ENCODE results near the gene CDC34. TPM values are rescaled to one million over a fixed set of nuclear protein-coding genes. Genes with fewer than 3 reads are reported as not detected.

CDC34 gene
- total and polyA plus RNA-seq, 9 of the 15 experiments (the other 6 are each of a cell fraction or from before 2014, with no cell fraction given) = 0.80 to 203 (median 65.5) TPM

- TF ChIP-seq REST (IDR thresholded peaks at IDR 0.05; ENCODE audit: borderline replicate concordance) = no peak; the same call in 1 of the 2 replicates
- no peak for TF ChIP-seq REST (CRISPR knock-in tag; IDR thresholded peaks at IDR 0.05; ENCODE audit: low read depth)
- TF ChIP-seq TRIM28 (IDR thresholded peaks at IDR 0.05) = peak; percentile 71; the same call in 1 of the 2 replicates
- no peak for TF ChIP-seq ZBED1 (IDR thresholded peaks at IDR 0.05)
- no peak for TF ChIP-seq ARHGAP35 (IDR thresholded peaks at IDR 0.05; ENCODE audit: partially characterized antibody)
- no peak for TF ChIP-seq POLR2AphosphoS5 (IDR thresholded peaks at IDR 0.05; ENCODE audit: control insufficient read depth, insufficient read depth, low read depth, low read length)
- no peak for TF ChIP-seq ZKSCAN3 (CRISPR knock-in tag; IDR thresholded peaks at IDR 0.05)
- TF ChIP-seq TARDBP (IDR thresholded peaks at IDR 0.05) = no peak
- no peak for TF ChIP-seq ZNF184 (CRISPR knock-in tag; IDR thresholded peaks at IDR 0.05)
- no peak for TF ChIP-seq MEIS2 (IDR thresholded peaks at IDR 0.05; ENCODE audit: partially characterized antibody)
- no peak for TF ChIP-seq GATAD2A (IDR thresholded peaks at IDR 0.05)
- TF ChIP-seq RB1 (IDR thresholded peaks at IDR 0.05; ENCODE audit: low read depth) = peak; percentile 57; the same call in 1 of the 2 replicates
- peak; percentile 96 for TF ChIP-seq ZBTB7A (IDR thresholded peaks at IDR 0.05; ENCODE audit: borderline replicate concordance, control insufficient read depth, low read depth, low read length)
- TF ChIP-seq E2F1 (CRISPR knock-in tag; IDR thresholded peaks at IDR 0.05) = no peak
- no peak for TF ChIP-seq CCNT2 (IDR thresholded peaks at IDR 0.05; ENCODE audit: borderline replicate concordance, extremely low read depth, insufficient read length, low read depth, low read length)
- TF ChIP-seq FUS (optimal IDR thresholded peaks at IDR 0.05; ENCODE audit: low read depth, low read length) = no peak
- TF ChIP-seq, protein P1, sequence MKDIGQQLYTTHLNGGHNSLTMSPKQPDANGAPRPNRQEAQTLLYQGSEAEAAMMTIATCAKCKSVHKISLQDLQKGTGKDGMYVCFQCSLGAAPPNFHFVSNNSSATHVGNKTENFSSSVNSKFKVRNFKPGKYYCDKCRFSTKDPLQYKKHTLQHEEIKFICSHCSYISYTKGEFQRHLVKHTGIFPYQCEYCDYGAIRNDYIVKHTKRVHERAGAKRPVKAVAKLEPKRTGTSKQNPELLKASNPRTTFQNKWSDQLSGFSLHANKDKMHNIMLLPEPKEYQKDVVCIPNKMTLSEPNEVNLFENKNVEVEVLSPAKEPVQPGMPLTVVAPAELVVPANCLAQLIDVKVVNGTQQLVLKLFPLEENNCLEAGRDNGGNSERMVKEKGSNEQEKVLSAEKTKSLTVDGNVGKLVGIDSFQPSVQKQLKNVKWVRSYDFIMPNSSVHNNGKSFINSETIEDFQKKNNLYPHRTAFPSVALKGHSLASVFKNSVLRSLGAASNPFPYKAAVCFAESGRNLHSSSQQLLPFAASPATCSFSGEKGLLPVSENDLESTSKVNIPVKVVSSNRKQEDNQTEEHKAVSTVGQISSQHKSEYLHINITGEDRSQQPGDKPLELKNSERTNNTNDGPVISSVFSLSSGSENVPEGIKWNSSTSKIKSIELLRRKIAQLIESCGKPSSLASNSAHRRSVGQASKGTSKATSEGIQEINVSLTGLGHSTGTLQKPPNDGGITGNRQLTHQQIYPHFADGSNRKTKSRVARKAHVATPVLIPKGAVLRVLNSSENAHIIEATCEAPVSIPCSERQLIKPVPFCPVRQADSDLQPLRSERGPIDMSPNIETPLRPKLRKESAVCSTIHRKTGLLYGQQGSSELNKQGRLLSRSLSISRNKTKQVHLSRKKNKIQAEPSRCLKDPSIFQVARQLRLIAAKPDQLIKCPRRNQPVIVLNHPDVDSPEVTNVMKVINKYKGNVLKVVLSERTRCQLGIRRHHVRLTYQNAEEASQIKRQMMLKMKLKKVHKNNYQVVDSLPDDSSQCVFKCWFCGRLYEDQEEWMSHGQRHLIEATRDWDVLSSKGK (CRISPR knock-in tag; IDR thresholded peaks at IDR 0.05) = no peak
Measured at GRCh38 chr19:495402-496111, 36.0 kb upstream of the CDC34 start (continued).

Measured in K562 (cell line).